Activated T-helper 17 cell treated with anti-CD3 and anti-CD28 coated beads, Interleukin-2, amount 50 U/mL, for 72 hours (primary cell): ENCODE results near the gene CYP2E1. TPM values are rescaled to one million over a fixed set of nuclear protein-coding genes. Genes with fewer than 3 reads are reported as not detected.
"Not testable (repeated sequence)": the region's sequence is repeated elsewhere in the genome, so short reads cannot be mapped to it uniquely, and the experiment has no call there.

ENCODE experiments used
- ATAC-seq: fragments of 150-1000 bp; cut with Tn5 transposase; replicated peaks from 2 replicates; pipeline ENCODE4 v1.10.0; 2021; ENCODE audit warnings: mild to moderate bottlenecking, moderate library complexity
- H3K27ac Mint-ChIP-seq: one replicate; pipeline ENCODE4 v1.8.0; 2022; ENCODE audit warnings: mixed read lengths
- H3K27me3 Mint-ChIP-seq: one replicate; pipeline ENCODE4 v1.8.0; 2022; ENCODE audit warnings: mixed read lengths
- H3K36me3 Mint-ChIP-seq: one replicate; pipeline ENCODE4 v1.8.0; 2022; ENCODE audit warnings: low read depth, mild to moderate bottlenecking, mixed read lengths
- H3K4me1 Mint-ChIP-seq: one replicate; pipeline ENCODE4 v1.8.0; 2022; ENCODE audit warnings: mixed read lengths
- H3K4me3 Mint-ChIP-seq: one replicate; pipeline ENCODE4 v1.8.0; 2022; ENCODE audit warnings: mild to moderate bottlenecking, mixed read lengths
- H3K9me3 Mint-ChIP-seq: one replicate; pipeline ENCODE4 v1.8.0; 2022; ENCODE audit warnings: mixed read lengths
- total RNA-seq, 2 donors: library from RNA; stranded (reverse); gene quantifications; one replicate each; pipeline ENCODE4 v1.2.3, GENCODE V29; 2022

The CYP2E1 gene
- total RNA-seq, 2 donors from 2014 or later: 1.4 to 5.4 TPM

- not testable (repeated sequence) for ATAC-seq, H3K36me3 Mint-ChIP-seq, H3K27me3 Mint-ChIP-seq, H3K27ac Mint-ChIP-seq, H3K4me3 Mint-ChIP-seq, H3K9me3 Mint-ChIP-seq, H3K4me1 Mint-ChIP-seq
Observed at GRCh38 chr10:133541441-133541975, 14.3 kb downstream of the CYP2E1 start.

GRCh38 chr10:133544506-133544905 is 17.3 kb downstream of the CYP2E1 start:
- H3K27me3 Mint-ChIP-seq: peaks cover 10% of the 10 kb centered on the region
- H3K27ac Mint-ChIP-seq: no peak overlapping the region
- no peak for ATAC-seq
- H3K4me3 Mint-ChIP-seq: no peak overlapping the region
- H3K9me3 Mint-ChIP-seq: peaks cover 5% of the 10 kb centered on the region
- no peaks in the 10 kb centered on the region for H3K36me3 Mint-ChIP-seq
- peaks cover 6% of the 10 kb centered on the region for H3K4me1 Mint-ChIP-seq

- ATAC-seq: no peak
- H3K9me3 Mint-ChIP-seq: no peaks in the 10 kb centered on the region
- H3K4me3 Mint-ChIP-seq: no peak overlapping the region
- peaks cover 13% of the 10 kb centered on the region for H3K27me3 Mint-ChIP-seq
- H3K36me3 Mint-ChIP-seq: no peaks in the 10 kb centered on the region
- no peaks in the 10 kb centered on the region for H3K4me1 Mint-ChIP-seq
- no peak overlapping the region for H3K27ac Mint-ChIP-seq
Observed at GRCh38 chr10:133554600-133554999, 27.4 kb downstream of the CYP2E1 start.

GRCh38 chr10:133555521-133555920 is 28.4 kb downstream of the CYP2E1 start:
- no peak for ATAC-seq
- peaks cover 14% of the 10 kb centered on the region for H3K27me3 Mint-ChIP-seq
- H3K27ac Mint-ChIP-seq: no peak overlapping the region
- no peak overlapping the region for H3K4me3 Mint-ChIP-seq
- no peaks in the 10 kb centered on the region for H3K9me3 Mint-ChIP-seq
- H3K4me1 Mint-ChIP-seq: no peaks in the 10 kb centered on the region
- H3K36me3 Mint-ChIP-seq: no peaks in the 10 kb centered on the region

- no peak for ATAC-seq
- Mint-ChIP-seq H3K27ac (no peak overlapping the region), H3K27me3 (peaks cover 17% of the 10 kb centered on the region), H3K36me3 (no peaks in the 10 kb centered on the region), H3K4me3 (no peak overlapping the region), H3K9me3 (no peaks in the 10 kb centered on the region), H3K4me1 (no peaks in the 10 kb centered on the region)
Observed at GRCh38 chr10:133557381-133557780, 30.2 kb downstream of the CYP2E1 start.

- no peak overlapping the region for H3K27ac Mint-ChIP-seq
- H3K4me1 Mint-ChIP-seq: no peaks in the 10 kb centered on the region
- no peak for ATAC-seq
- H3K27me3 Mint-ChIP-seq: peaks cover 17% of the 10 kb centered on the region
- H3K9me3 Mint-ChIP-seq: no peaks in the 10 kb centered on the region
- H3K4me3 Mint-ChIP-seq: no peak overlapping the region
- no peaks in the 10 kb centered on the region for H3K36me3 Mint-ChIP-seq
Observed at GRCh38 chr10:133559216-133559615, 32.1 kb downstream of the CYP2E1 start.

- H3K4me1 Mint-ChIP-seq: no peaks in the 10 kb centered on the region
Observed at GRCh38 chr10:133564816-133565215, 37.7 kb downstream of the CYP2E1 start.

GRCh38 chr10:133565441-133566294 is 38.5 kb downstream of the CYP2E1 start, which contains the start of gene SYCE1:
Gene SYCE1 (minus strand): TSS chr10:133565583. CDS start chr10:133565529, 54 bp downstream.
- Mint-ChIP-seq H3K27me3 (peaks cover 15% of the 10 kb centered on the region), H3K4me1 (no peaks in the 10 kb centered on the region), H3K27ac (no peak within 1 kb of the TSS), H3K9me3 (no peaks in the 10 kb centered on the region), H3K4me3 (no peak within 1 kb of the TSS), H3K36me3 (no peaks in the 10 kb centered on the region)
- no peak for ATAC-seq

More at GRCh38 chr10:133564816-133565215, 37.7 kb downstream of the CYP2E1 start:
- ATAC-seq: no peak
- H3K9me3 Mint-ChIP-seq: no peaks in the 10 kb centered on the region
- peaks cover 15% of the 10 kb centered on the region for H3K27me3 Mint-ChIP-seq
- no peak overlapping the region for H3K27ac Mint-ChIP-seq
- no peak overlapping the region for H3K4me3 Mint-ChIP-seq
- no peaks in the 10 kb centered on the region for H3K36me3 Mint-ChIP-seq

GRCh38 chr10:133567119-133567518 is 40.0 kb downstream of the CYP2E1 start:
- H3K27me3 Mint-ChIP-seq: peaks cover 14% of the 10 kb centered on the region
- H3K4me1 Mint-ChIP-seq: no peaks in the 10 kb centered on the region
- no peak for ATAC-seq
- H3K9me3 Mint-ChIP-seq: no peaks in the 10 kb centered on the region
- no peaks in the 10 kb centered on the region for H3K36me3 Mint-ChIP-seq
- no peak overlapping the region for H3K27ac Mint-ChIP-seq
- no peak overlapping the region for H3K4me3 Mint-ChIP-seq

GRCh38 chr10:133567609-133568286 is 40.6 kb downstream of the CYP2E1 start:
- no peaks in the 10 kb centered on the region for H3K36me3 Mint-ChIP-seq
- no peak overlapping the region for H3K27ac Mint-ChIP-seq
- peaks cover 12% of the 10 kb centered on the region for H3K27me3 Mint-ChIP-seq
- no peak for ATAC-seq
- no peaks in the 10 kb centered on the region for H3K4me1 Mint-ChIP-seq
- peaks cover under 1% of the 10 kb centered on the region for H3K9me3 Mint-ChIP-seq
- H3K4me3 Mint-ChIP-seq: no peak overlapping the region

- Mint-ChIP-seq H3K4me3 (no peak overlapping the region), H3K27me3 (peaks cover 13% of the 10 kb centered on the region), H3K4me1 (no peaks in the 10 kb centered on the region), H3K27ac (no peak overlapping the region), H3K36me3 (no peaks in the 10 kb centered on the region), H3K9me3 (peaks cover 5% of the 10 kb centered on the region)
- ATAC-seq: no peak
Observed at GRCh38 chr10:133568287-133568614, 41.1 kb downstream of the CYP2E1 start.

GRCh38 chr10:133568831-133569527 is 41.8 kb downstream of the CYP2E1 start:
- H3K4me3 Mint-ChIP-seq, H3K4me1 Mint-ChIP-seq, H3K36me3 Mint-ChIP-seq, ATAC-seq, H3K27ac Mint-ChIP-seq: not testable (repeated sequence)
- Mint-ChIP-seq H3K9me3 (peaks cover 11% of the 10 kb centered on the region), H3K27me3 (peaks cover 15% of the 10 kb centered on the region)

- not testable (repeated sequence) for H3K4me3 Mint-ChIP-seq, H3K4me1 Mint-ChIP-seq, ATAC-seq, H3K27ac Mint-ChIP-seq, H3K36me3 Mint-ChIP-seq
- H3K27me3 Mint-ChIP-seq: peaks cover 15% of the 10 kb centered on the region
- H3K9me3 Mint-ChIP-seq: peaks cover 11% of the 10 kb centered on the region
Observed at GRCh38 chr10:133569801-133570200, 42.6 kb downstream of the CYP2E1 start.

GRCh38 chr10:133572055-133572454 is 44.9 kb downstream of the CYP2E1 start:
- H3K4me3 Mint-ChIP-seq, H3K4me1 Mint-ChIP-seq, H3K27me3 Mint-ChIP-seq, ATAC-seq, H3K27ac Mint-ChIP-seq, H3K36me3 Mint-ChIP-seq: not testable (repeated sequence)
- peaks cover 11% of the 10 kb centered on the region for H3K9me3 Mint-ChIP-seq
